Measurements from ENCODE around the gene AMFR. TPM values are rescaled to one million over a fixed set of nuclear protein-coding genes. Genes with fewer than 3 reads are reported as not detected.

The AMFR gene
- total and polyA plus RNA-seq, 2 of the 8 experiments (the other 6 are each of a cell fraction or from before 2014, with no cell fraction given) = 18.6 to 21.7 TPM

DNA sequence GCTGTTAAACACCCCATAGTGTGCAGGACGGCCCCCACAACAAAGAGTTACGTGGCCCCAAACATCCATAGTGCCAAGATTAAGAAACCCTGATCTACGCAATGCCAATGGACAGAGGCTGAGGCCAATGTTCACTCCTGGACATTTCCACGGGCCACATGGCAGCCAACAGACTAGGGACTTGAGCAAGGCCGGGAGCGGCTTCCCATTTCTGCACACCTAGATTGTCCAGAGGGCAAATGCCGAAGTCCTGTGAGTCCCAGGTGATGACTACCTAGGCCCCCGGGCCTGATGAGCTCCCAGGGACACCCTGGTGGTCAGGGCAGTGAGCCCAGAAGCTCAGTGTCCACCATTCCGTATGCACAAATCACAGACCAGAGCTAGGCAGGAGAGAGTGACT lies 95.5 kb downstream of the AMFR start (continued):
- TF ChIP-seq CHD1 (IDR thresholded peaks at IDR 0.05; ENCODE audit: low read depth, low read length) (no peak), EZH2 (IDR thresholded peaks at IDR 0.05; ENCODE audit: low read depth, low read length, severe bottlenecking) (no peak), RXRA (IDR thresholded peaks at IDR 0.05; ENCODE audit: insufficient read depth, low read depth, low read length) (no peak), SAP30 (IDR thresholded peaks at IDR 0.05; ENCODE audit: insufficient read depth, insufficient replicate concordance, low read length) (no peak), TAF7 (optimal IDR thresholded peaks at IDR 0.05; ENCODE audit: borderline replicate concordance, low read depth, low read length) (no peak), YY1 (IDR thresholded peaks at IDR 0.05; ENCODE audit: low read depth, low read length) (no peak)
- TF ChIP-seq, protein P1, sequence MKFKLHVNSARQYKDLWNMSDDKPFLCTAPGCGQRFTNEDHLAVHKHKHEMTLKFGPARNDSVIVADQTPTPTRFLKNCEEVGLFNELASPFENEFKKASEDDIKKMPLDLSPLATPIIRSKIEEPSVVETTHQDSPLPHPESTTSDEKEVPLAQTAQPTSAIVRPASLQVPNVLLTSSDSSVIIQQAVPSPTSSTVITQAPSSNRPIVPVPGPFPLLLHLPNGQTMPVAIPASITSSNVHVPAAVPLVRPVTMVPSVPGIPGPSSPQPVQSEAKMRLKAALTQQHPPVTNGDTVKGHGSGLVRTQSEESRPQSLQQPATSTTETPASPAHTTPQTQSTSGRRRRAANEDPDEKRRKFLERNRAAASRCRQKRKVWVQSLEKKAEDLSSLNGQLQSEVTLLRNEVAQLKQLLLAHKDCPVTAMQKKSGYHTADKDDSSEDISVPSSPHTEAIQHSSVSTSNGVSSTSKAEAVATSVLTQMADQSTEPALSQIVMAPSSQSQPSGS (IDR thresholded peaks at IDR 0.05; ENCODE audit: low read length) = no peak
